Ovary (tissue), 9 donors: Measurements from ENCODE around the gene MCTP1. TPM values are rescaled to one million over a fixed set of nuclear protein-coding genes. Genes with fewer than 3 reads are reported as not detected.

ENCODE experiments used
- DNase-seq, 5 donors: peaks; one replicate each; pipeline ENCODE4 v3.0.0-alpha.2; 2019 to 2020
- H3K27ac ChIP-seq, 2 donors: fragments of 200-600 bp; one replicate each; pipeline versions ENCODE4 v1.5.1 to v1.8.0; 2019 to 2022
- H3K27me3 ChIP-seq: fragments of 200-600 bp; one replicate; pipeline ENCODE4 v1.8.0; 2022
- H3K36me3 ChIP-seq: fragments of 200-600 bp; sonication (generic); one replicate; pipeline ENCODE4 v1.5.1; 2019
- H3K4me1 ChIP-seq: one replicate; pipeline ENCODE4 v1.8.1; 2013; ENCODE audit warnings: mild to moderate bottlenecking, moderate library complexity; ENCODE audit not compliant: insufficient read depth
- H3K4me3 ChIP-seq: fragments of 200-600 bp; sonication (generic); one replicate; pipeline ENCODE4 v1.5.1; 2017
- H3K9me3 ChIP-seq, 2 donors: fragments of 200-600 bp in 1 of 2; sonication (generic) in 1 of 2; one replicate each; pipeline versions ENCODE4 v1.5.1 to v1.8.1; 2013 to 2019; ENCODE audit warnings: mild to moderate bottlenecking in 1 of 2, moderate library complexity in 1 of 2
- CTCF ChIP-seq, 3 donors: fragments of 450-650 bp in 2 of 3; fragments of 200-600 bp in 1 of 3; IDR thresholded peaks; one replicate each; pipeline versions ENCODE4 v1.5.1 to v1.8.0; 2016 to 2022; ENCODE audit warnings: antibody characterized with exemption in 3 of 3, mild to moderate bottlenecking in 1 of 3
- EP300 ChIP-seq: sonication (generic); formaldehyde crosslinking; IDR thresholded peaks from one replicate; pipeline ENCODE4 v1.6.1; 2017; ENCODE audit warnings: antibody characterized with exemption
- POLR2A ChIP-seq: fragments of 450-650 bp; IDR thresholded peaks from one replicate; pipeline ENCODE4 v1.6.1; 2017; ENCODE audit warnings: antibody characterized with exemption, mild to moderate bottlenecking, moderate library complexity
- WGBS, 3 donors: extraction: QIAGEN DNeasy Blood & Tissue Kit in 1 of 3; methylation state at CpG; one replicate each; pipeline versions ENCODE4 v1.1.5 to v1.1.7; 2013 to 2017; 5-methylcytosine and 5-hydroxymethylcytosine counted together
- intact Hi-C, 4 donors: fragments of 100-400 bp; cut with DNase I; formaldehyde crosslinking; loops; one replicate each; pipeline versions ENCODE4 v1.11.0 to v1.15.1; 2022 to 2023
- polyA plus RNA-seq, 2 donors: library from polyadenylated mRNA; stranded (reverse); fragments of 200-250 nt in 1 of 2; fragments of 350-450 nt in 1 of 2; fragmentation: Illumina TruSeq in 1 of 2; extraction: RNeasy Lipid Tissue Mini Kit (QIAGEN cat#74804) in 1 of 2; gene quantifications; one replicate each; pipeline ENCODE4 v1.2.3, GENCODE V29; 2013 to 2014
- total RNA-seq, 7 donors: library from RNA; depleted of rRNA in 2 of 7; stranded (reverse); fragments of >200 nt in 2 of 7; fragmentation: NEBNext Ultra II Directional in 3 of 7; extraction: Animal tissue kit (Norgen Biotek cat#: 25700) in 3 of 7; gene quantifications; one replicate each; pipeline versions ENCODE4 v1.1.0 to v1.2.4, GENCODE V29; 2016 to 2023
- donor health status: DM: no; HTN: no; CAD: no; lungs with moderate emphysema.
- donor health status: DM: no; HTN: no; CAD: no.
- donor health status: Bipolar disorder and iron deficiency.
- donor health status: DM: yes; HTN: yes; CAD: no.
- donor health status: DM: no; HTN: no; CAD: no.
- donor health status: DM: yes; HTN: yes; CAD: no.

The MCTP1 gene
- total and polyA plus RNA-seq, 9 donors, result 1.7 to 11.4 (median 5.0) TPM

DNA sequence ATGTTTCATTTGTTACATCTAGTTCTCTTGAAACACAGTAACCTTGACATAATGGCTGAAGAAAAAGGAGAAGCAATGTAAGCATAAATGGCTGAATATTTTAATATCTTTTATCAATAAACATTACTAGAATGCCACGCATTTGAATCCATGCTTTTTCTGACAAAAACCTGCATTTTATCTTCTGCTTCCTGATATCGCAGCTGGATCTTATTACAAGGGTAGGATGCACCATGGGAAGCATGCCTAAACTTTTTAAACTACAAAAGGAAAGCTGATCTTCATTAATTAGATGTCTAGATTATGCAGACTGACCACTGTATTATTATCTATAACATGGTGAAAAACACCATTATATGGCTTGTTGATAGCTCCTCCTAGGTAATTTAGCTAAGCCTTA lies 509.8 kb downstream of the MCTP1 start:
- no peak for TF ChIP-seq CTCF (IDR thresholded peaks at IDR 0.05)
- no peak for TF ChIP-seq EP300
- TF ChIP-seq POLR2A, result no peak
- Histone ChIP-seq H3K4me3 (no peak overlapping the region), H3K36me3 (no peaks in the 10 kb centered on the region), H3K4me1 (no peaks in the 10 kb centered on the region), H3K27ac (no peak overlapping the region), H3K27me3 (no peaks in the 10 kb centered on the region), H3K9me3 (no peaks in the 10 kb centered on the region)
- DNase-seq, result no peak
- intact Hi-C loops, result no loop called here
- 16 to 39% (median 19%) methylated on average over 2 of the region's 2 CpGs for WGBS, 3 donors

GRCh38 chr5:94771742-94772141 lies 513.2 kb downstream of the MCTP1 start:
- DNase-seq, result no peak
- Histone ChIP-seq H3K36me3 (no peaks in the 10 kb centered on the region), H3K9me3 (no peaks in the 10 kb centered on the region), H3K4me3 (no peak overlapping the region), H3K27me3 (no peaks in the 10 kb centered on the region), H3K27ac (no peak overlapping the region), H3K4me1 (no peaks in the 10 kb centered on the region)
- no peak for TF ChIP-seq POLR2A
- TF ChIP-seq CTCF (IDR thresholded peaks at IDR 0.05), result no peak
- TF ChIP-seq EP300, result no peak
- WGBS, 3 donors, result 67 to 88% (median 76%) methylated on average over 2 of the region's 2 CpGs
- intact Hi-C loops, result no loop called here

DNA sequence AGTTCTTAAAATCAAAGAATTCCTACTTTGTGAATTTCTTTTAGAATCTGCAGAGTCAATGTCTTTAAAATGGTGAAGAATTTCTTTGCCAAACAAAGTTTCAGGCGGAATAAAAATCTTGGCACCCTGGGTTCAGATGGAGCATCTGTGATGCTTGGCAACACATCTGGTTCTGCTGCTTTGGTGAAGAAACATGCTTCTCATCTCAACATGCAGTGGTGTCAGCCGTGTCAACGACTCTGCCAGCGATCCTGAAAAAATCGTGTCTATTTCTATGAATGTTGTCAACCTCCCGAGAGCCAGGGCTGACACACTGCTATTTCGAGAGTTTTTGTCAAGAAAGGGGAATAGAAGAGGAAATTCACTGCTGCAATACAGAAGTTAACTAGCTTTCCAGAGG lies 514.9 kb downstream of the MCTP1 start:
- 83 to 87% (median 84%) methylated on average over 7 of the region's 7 CpGs for WGBS, 3 donors
- intact Hi-C loops, result no loop called here
- TF ChIP-seq CTCF (IDR thresholded peaks at IDR 0.05) (no peak), EP300 (no peak), POLR2A (no peak)

GRCh38 chr5:94761786-94762185 lies 523.1 kb downstream of the MCTP1 start:
- Histone ChIP-seq H3K4me1 (no peaks in the 10 kb centered on the region), H3K36me3 (no peaks in the 10 kb centered on the region), H3K27ac (no peak overlapping the region), H3K9me3 (no peaks in the 10 kb centered on the region), H3K27me3 (no peaks in the 10 kb centered on the region), H3K4me3 (no peak overlapping the region)
- DNase-seq, result no peak
- 82 to 88% (median 84%) methylated on average over 4 of the region's 4 CpGs for WGBS, 3 donors
- intact Hi-C loops, result no loop called here
- TF ChIP-seq EP300 (no peak), CTCF (IDR thresholded peaks at IDR 0.05) (no peak), POLR2A (no peak)

More for the DNA sequence above, 514.9 kb downstream of the MCTP1 start:
- Histone ChIP-seq H3K4me1 (no peaks in the 10 kb centered on the region), H3K4me3 (no peak overlapping the region), H3K27me3 (no peaks in the 10 kb centered on the region), H3K36me3 (no peaks in the 10 kb centered on the region), H3K27ac (no peak overlapping the region), H3K9me3 (no peaks in the 10 kb centered on the region)
- no peak for DNase-seq

- no peaks in the 10 kb centered on the region for H3K9me3 ChIP-seq
- TF ChIP-seq CTCF (IDR thresholded peaks at IDR 0.05) (no peak), POLR2A (no peak), EP300 (no peak)
- H3K4me1 ChIP-seq, result no peaks in the 10 kb centered on the region
- no peak overlapping the region for H3K4me3 ChIP-seq
- H3K36me3 ChIP-seq, result no peaks in the 10 kb centered on the region
- H3K27ac ChIP-seq, result no peak overlapping the region
- WGBS, 3 donors, result 40 to 50% (median 44%) methylated on average over 1 of the region's 1 CpG
- no peaks in the 10 kb centered on the region for H3K27me3 ChIP-seq
- no peak for DNase-seq
- intact Hi-C loops, result no loop called here
Observed at GRCh38 chr5:94761055-94761454, 523.8 kb downstream of the MCTP1 start.
